ENCODE measurements around the gene CACNG7. TPM values are rescaled to one million over a fixed set of nuclear protein-coding genes. Genes with fewer than 3 reads are reported as not detected.
"Not testable (repeated sequence)": the region's sequence is repeated elsewhere in the genome, so short reads cannot be mapped to it uniquely, and the experiment has no call there.

CACNG7 gene
- total RNA-seq, 6 experiments from 2014 or later: not detected

- WGBS (ENCODE audit: insufficient coverage, low coverage, low lambda C conversion rate, missing lambda C conversion rate): 32% methylated on average over 8 of the region's 9 CpGs
- ATAC-seq (no peak), DNase-seq (no peak)
- Histone ChIP-seq H3K36me3 (no peaks in the 10 kb centered on the region), H3K9me3 (no peaks in the 10 kb centered on the region), H3K4me3 (no peak overlapping the region), H3K27me3 (peaks cover 0 to 5% of the 10 kb centered on the region in 2 donors), H3K27ac (no peak overlapping the region), H3K4me1 (no peaks in the 10 kb centered on the region)
- intact Hi-C loops (cut with DNase I): no loop called here
- TF ChIP-seq POLR2A (IDR thresholded peaks at IDR 0.05): no peak
- no peak for TF ChIP-seq CTCF (IDR thresholded peaks at IDR 0.05)
Observed at GRCh38 chr19:53945441-53945840, 36.4 kb downstream of the CACNG7 start.

GRCh38 chr19:53945998-53946397 is 36.9 kb downstream of the CACNG7 start:
- WGBS (ENCODE audit: insufficient coverage, low coverage, low lambda C conversion rate, missing lambda C conversion rate): 92% methylated on average over 2 of the region's 2 CpGs
- Histone ChIP-seq H3K4me1 (no peaks in the 10 kb centered on the region), H3K27ac (no peak overlapping the region), H3K27me3 (peaks cover 0 to 5% of the 10 kb centered on the region in 2 donors), H3K4me3 (no peak overlapping the region), H3K36me3 (no peaks in the 10 kb centered on the region), H3K9me3 (no peaks in the 10 kb centered on the region)
- intact Hi-C loops (cut with DNase I): no loop called here
- no peak for DNase-seq
- ATAC-seq: no peak
- TF ChIP-seq CTCF (IDR thresholded peaks at IDR 0.05): no peak
- TF ChIP-seq POLR2A (IDR thresholded peaks at IDR 0.05): no peak

- TF ChIP-seq CTCF (IDR thresholded peaks at IDR 0.05) (no peak), POLR2A (IDR thresholded peaks at IDR 0.05) (no peak)
- DNase-seq (no peak), ATAC-seq (no peak)
- Histone ChIP-seq H3K9me3 (no peaks in the 10 kb centered on the region), H3K27me3 (peaks cover 0 to 2% of the 10 kb centered on the region in 2 donors), H3K36me3 (no peaks in the 10 kb centered on the region), H3K4me1 (no peaks in the 10 kb centered on the region), H3K27ac (no peak overlapping the region), H3K4me3 (no peak overlapping the region)
- intact Hi-C loops (cut with DNase I): no loop called here
- WGBS (ENCODE audit: insufficient coverage, low coverage, low lambda C conversion rate, missing lambda C conversion rate): 58% methylated on average over 5 of the region's 5 CpGs
Observed at GRCh38 chr19:53947624-53948023, 38.5 kb downstream of the CACNG7 start.

GRCh38 chr19:53948611-53949010 is 39.5 kb downstream of the CACNG7 start:
- WGBS (ENCODE audit: insufficient coverage, low coverage, low lambda C conversion rate, missing lambda C conversion rate): 62% methylated on average over 5 of the region's 5 CpGs
- DNase-seq; H3K27me3 ChIP-seq; ATAC-seq; H3K4me3 ChIP-seq; H3K36me3 ChIP-seq; H3K9me3 ChIP-seq; H3K27ac ChIP-seq; H3K4me1 ChIP-seq; intact Hi-C loops (cut with DNase I): not testable (repeated sequence)

- no peak overlapping the region for H3K4me3 ChIP-seq
- no peak overlapping the region for H3K27ac ChIP-seq
- no peaks in the 10 kb centered on the region for H3K27me3 ChIP-seq
- intact Hi-C loops (cut with DNase I): no loop called here
- ATAC-seq (no peak), DNase-seq (no peak)
- WGBS (ENCODE audit: insufficient coverage, low coverage, low lambda C conversion rate, missing lambda C conversion rate): 39% methylated on average over 10 of the region's 11 CpGs
- TF ChIP-seq POLR2A (IDR thresholded peaks at IDR 0.05) (no peak), CTCF (IDR thresholded peaks at IDR 0.05) (no peak)
- no peaks in the 10 kb centered on the region for H3K36me3 ChIP-seq
- no peaks in the 10 kb centered on the region for H3K4me1 ChIP-seq
- H3K9me3 ChIP-seq: no peaks in the 10 kb centered on the region
Observed at GRCh38 chr19:53951436-53951835, 42.4 kb downstream of the CACNG7 start.

Measured in right lobe of liver (tissue), 6 donors.